Neural crest cell (in vitro differentiated cells): ENCODE results near the gene RFXAP. TPM values are rescaled to one million over a fixed set of nuclear protein-coding genes. Genes with fewer than 3 reads are reported as not detected.
A peak's percentile ranks its signal among the peaks of the same experiment; 100 is the strongest.

Experiments
- DNase-seq: peaks from one replicate; pipeline ENCODE4 v3.0.0; 2021; ENCODE audit warnings: low read depth, mixed read lengths, low spot score
- H3K27ac Mint-ChIP-seq: one replicate; pipeline ENCODE4 v1.8.0; 2021; ENCODE audit warnings: mild to moderate bottlenecking, mixed read lengths; ENCODE audit not compliant: unreplicated experiment
- H3K27me3 Mint-ChIP-seq: 2 replicates; pipeline ENCODE4 v1.8.0; 2021; ENCODE audit warnings: low read depth, mild to moderate bottlenecking, mixed read lengths
- H3K36me3 Mint-ChIP-seq: 2 replicates; pipeline ENCODE4 v1.8.0; 2021; ENCODE audit warnings: low read depth, mild to moderate bottlenecking, mixed read lengths
- H3K4me1 Mint-ChIP-seq: 2 replicates; pipeline ENCODE4 v1.8.0; 2021; ENCODE audit warnings: mixed read lengths
- H3K4me3 Mint-ChIP-seq: one replicate; pipeline ENCODE4 v1.8.0; 2021; ENCODE audit warnings: mild to moderate bottlenecking, mixed read lengths
- H3K9me3 Mint-ChIP-seq: 2 replicates; pipeline ENCODE4 v1.8.0; 2021; ENCODE audit warnings: mixed read lengths
- total RNA-seq: library from RNA; stranded (reverse); gene quantifications from 2 replicates; pipeline ENCODE4 v1.2.1, GENCODE V29; 2021
- TF ChIP-seq, protein P1 (sequence below): fragments of 200-600 bp; sonication (generic); conservative IDR thresholded peaks from 2 replicates; pipeline ENCODE4 v1.5.0; 2021; ENCODE audit warnings: antibody characterized with exemption, mild to moderate bottlenecking

Gene RFXAP
- total RNA-seq, 1 donor from 2014 or later = 17.1 TPM

DNA sequence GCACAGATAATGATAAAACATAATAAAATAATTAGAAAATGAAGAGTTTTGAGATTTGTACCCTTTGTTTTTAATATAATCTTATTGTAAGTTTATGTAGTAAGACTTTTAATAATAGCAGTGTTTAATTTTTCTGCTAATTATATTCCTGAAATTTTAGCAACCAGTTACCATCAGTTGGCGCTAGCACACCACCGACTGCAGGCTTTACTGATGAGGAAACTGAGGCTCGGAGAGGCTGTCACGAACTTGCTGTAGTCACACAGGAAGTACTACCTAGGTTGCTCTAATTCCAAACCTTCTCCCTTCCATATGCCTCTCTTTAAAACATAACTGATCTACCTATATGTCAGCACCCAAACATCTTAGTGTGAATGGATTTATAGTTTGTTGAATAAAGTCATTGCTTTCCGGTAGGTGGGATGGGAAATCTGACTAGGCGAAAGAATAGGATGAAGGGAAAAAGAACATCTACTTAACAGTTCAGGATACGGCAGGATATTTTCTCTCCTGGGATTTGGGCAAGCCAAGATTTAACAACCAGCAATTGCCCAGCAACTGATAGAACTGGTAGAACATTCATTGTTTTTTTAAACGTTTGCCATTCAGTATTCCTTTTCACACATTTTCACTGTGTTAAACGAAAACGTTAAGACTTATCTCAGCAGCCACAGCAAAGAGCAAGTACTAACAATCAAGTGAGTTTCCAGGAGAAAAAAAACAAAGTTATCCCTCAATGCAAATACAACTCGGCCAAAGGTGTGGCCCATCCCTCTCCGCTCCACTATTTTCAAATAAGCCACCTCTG lies 822 bp upstream of the RFXAP start:
- DNase-seq = no peak
- H3K36me3 Mint-ChIP-seq = no peaks in the 10 kb centered on the region
- no peaks in the 10 kb centered on the region for H3K9me3 Mint-ChIP-seq
- peaks cover 28% of the 10 kb centered on the region for H3K4me1 Mint-ChIP-seq
- H3K4me3 Mint-ChIP-seq = peak overlapping the region; percentile 91
- TF ChIP-seq, protein P1, sequence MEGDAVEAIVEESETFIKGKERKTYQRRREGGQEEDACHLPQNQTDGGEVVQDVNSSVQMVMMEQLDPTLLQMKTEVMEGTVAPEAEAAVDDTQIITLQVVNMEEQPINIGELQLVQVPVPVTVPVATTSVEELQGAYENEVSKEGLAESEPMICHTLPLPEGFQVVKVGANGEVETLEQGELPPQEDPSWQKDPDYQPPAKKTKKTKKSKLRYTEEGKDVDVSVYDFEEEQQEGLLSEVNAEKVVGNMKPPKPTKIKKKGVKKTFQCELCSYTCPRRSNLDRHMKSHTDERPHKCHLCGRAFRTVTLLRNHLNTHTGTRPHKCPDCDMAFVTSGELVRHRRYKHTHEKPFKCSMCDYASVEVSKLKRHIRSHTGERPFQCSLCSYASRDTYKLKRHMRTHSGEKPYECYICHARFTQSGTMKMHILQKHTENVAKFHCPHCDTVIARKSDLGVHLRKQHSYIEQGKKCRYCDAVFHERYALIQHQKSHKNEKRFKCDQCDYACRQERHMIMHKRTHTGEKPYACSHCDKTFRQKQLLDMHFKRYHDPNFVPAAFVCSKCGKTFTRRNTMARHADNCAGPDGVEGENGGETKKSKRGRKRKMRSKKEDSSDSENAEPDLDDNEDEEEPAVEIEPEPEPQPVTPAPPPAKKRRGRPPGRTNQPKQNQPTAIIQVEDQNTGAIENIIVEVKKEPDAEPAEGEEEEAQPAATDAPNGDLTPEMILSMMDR = no peak
- no peaks in the 10 kb centered on the region for H3K27me3 Mint-ChIP-seq
- H3K27ac Mint-ChIP-seq = no peak overlapping the region

DNA sequence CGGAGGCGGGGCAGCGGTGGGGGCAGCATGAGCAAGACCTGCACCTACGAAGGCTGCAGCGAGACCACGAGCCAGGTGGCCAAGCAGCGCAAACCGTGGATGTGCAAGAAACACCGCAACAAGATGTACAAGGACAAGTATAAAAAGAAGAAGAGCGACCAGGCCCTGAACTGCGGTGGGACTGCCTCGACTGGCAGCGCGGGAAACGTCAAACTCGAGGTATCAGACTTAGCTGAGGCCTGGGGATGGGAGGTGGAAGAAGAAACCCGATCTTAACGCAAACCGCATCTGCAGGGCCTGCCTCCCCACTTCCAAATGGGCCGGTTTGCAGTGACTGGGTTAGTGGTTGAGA lies 693 bp downstream of the RFXAP start:
- Mint-ChIP-seq H3K27me3 (no peaks in the 10 kb centered on the region), H3K4me1 (peaks cover 28% of the 10 kb centered on the region), H3K36me3 (no peaks in the 10 kb centered on the region), H3K4me3 (peak overlapping the region; percentile 91), H3K27ac (peak overlapping the region; percentile 89), H3K9me3 (no peaks in the 10 kb centered on the region)
- DNase-seq = no peak
- TF ChIP-seq, protein P1 = no peak

DNA sequence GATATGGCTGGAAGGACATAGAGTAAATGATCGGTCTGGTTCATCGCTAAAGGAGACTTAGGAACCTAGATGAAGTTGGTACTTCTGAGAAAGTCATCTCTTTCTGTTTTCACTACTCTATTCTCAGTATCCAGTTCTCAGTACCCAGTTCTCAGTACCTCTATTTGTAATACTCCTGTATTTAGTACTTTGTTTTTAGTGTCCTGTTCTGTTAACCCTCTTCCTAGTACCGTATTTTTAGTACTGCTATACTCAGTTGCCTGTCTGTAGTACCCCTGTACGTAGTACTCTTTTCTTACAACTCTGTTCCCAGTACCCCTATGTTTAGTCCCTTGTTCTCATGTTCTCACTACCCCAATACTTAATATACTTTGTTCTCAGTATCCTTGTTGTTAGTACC lies 1.2 kb downstream of the RFXAP start:
- Mint-ChIP-seq H3K36me3 (no peaks in the 10 kb centered on the region), H3K27ac (no peak overlapping the region), H3K9me3 (no peaks in the 10 kb centered on the region), H3K4me1 (peaks cover 28% of the 10 kb centered on the region), H3K4me3 (peak overlapping the region; percentile 91), H3K27me3 (no peaks in the 10 kb centered on the region)
- TF ChIP-seq, protein P1 = no peak
- DNase-seq = no peak

DNA sequence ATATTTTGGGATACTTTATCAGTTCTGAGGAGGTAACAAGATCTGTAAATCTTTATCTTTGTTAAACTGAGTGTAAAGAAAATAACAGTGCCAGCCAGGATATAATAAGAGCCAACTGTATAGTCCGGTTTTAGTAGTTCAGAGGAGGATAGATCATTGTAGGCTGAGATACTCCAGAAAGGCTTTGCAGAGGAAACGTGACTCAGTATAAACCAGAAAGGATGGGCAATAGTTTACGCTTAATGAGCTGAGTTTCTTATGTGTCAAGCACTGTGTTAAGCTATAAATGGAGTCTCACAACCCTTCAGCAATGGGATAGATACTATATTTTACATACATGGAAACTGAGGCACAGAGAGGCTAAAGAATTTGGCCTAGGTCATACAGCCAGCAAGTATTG lies 3.8 kb downstream of the RFXAP start:
- H3K27ac Mint-ChIP-seq = no peak overlapping the region
- DNase-seq = no peak
- peaks cover 28% of the 10 kb centered on the region for H3K4me1 Mint-ChIP-seq
- no peaks in the 10 kb centered on the region for H3K9me3 Mint-ChIP-seq
- H3K27me3 Mint-ChIP-seq = no peaks in the 10 kb centered on the region
- no peak overlapping the region for H3K4me3 Mint-ChIP-seq
- H3K36me3 Mint-ChIP-seq = no peaks in the 10 kb centered on the region
- TF ChIP-seq, protein P1 = no peak

DNA sequence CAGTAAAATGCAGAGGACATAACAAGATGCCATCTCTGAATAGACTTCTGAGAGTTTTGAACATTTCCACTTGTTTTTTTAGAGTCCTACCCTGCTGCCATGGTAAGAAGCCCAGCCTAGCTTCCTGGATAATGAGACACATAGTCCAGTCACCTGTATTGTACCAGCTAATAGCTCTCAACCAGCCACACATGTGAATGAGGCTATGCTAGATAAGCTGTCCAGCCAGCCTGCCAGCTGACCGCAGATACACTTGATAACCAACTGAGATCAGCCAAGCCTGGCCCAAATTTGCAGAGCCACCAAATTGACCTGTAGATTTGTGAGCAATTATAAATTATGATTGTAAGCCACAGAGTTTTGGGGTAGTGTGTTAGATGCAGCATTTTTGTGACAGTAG lies 10.7 kb downstream of the RFXAP start:
- no peaks in the 10 kb centered on the region for H3K36me3 Mint-ChIP-seq
- no peak overlapping the region for H3K4me3 Mint-ChIP-seq
- no peaks in the 10 kb centered on the region for H3K9me3 Mint-ChIP-seq
- no peaks in the 10 kb centered on the region for H3K4me1 Mint-ChIP-seq
- DNase-seq = no peak
- TF ChIP-seq, protein P1 = no peak
- H3K27ac Mint-ChIP-seq = no peak overlapping the region
- H3K27me3 Mint-ChIP-seq = no peaks in the 10 kb centered on the region
